Activated B cell treated with CpG ODN at 0.5 μM for 24 hours (primary cell): ENCODE measurements around the gene KIRREL3. TPM values are rescaled to one million over a fixed set of nuclear protein-coding genes. Genes with fewer than 3 reads are reported as not detected.

Experiments
- ATAC-seq: fragments of 200-7000 bp; cut with Tn5 transposase; one replicate; pipeline ENCODE4 v1.10.0; 2021; ENCODE audit warnings: low read depth, mild to moderate bottlenecking, moderate library complexity
- CTCF ChIA-PET: fragments of 350-600 bp; sonication (Branson Sonifier 250); formaldehyde crosslinking; loops from one replicate; lab custom pipeline; 2021; ENCODE audit warnings: antibody characterized with exemption; lab: Charles Lee
- POLR2A ChIA-PET: fragments of 350-600 bp; sonication (Branson Sonifier 250); formaldehyde crosslinking; loops from one replicate; lab custom pipeline; 2021; ENCODE audit warnings: antibody characterized with exemption; lab: Charles Lee
- DNase-seq: peaks from one replicate; pipeline ENCODE4 v3.0.0; 2022
- H3K27ac Mint-ChIP-seq: one replicate; pipeline ENCODE4 v1.8.0; 2020; ENCODE audit warnings: mixed read lengths
- H3K27me3 Mint-ChIP-seq: one replicate; pipeline ENCODE4 v1.8.0; 2021; ENCODE audit warnings: mixed read lengths
- H3K36me3 Mint-ChIP-seq: one replicate; pipeline ENCODE4 v1.8.0; 2021; ENCODE audit warnings: low read depth, mixed read lengths
- H3K4me1 Mint-ChIP-seq: one replicate; pipeline ENCODE4 v1.8.0; 2021; ENCODE audit warnings: mixed read lengths
- H3K4me3 Mint-ChIP-seq: one replicate; pipeline ENCODE4 v1.8.0; 2020; ENCODE audit warnings: mild to moderate bottlenecking, mixed read lengths
- H3K9me3 Mint-ChIP-seq: one replicate; pipeline ENCODE4 v1.8.0; 2020; ENCODE audit warnings: mixed read lengths
- CTCF ChIP-seq: fragments of 200-600 bp; IDR thresholded peaks from one replicate; pipeline ENCODE4 v1.8.0; 2022; ENCODE audit warnings: antibody characterized with exemption, mild to moderate bottlenecking
- intact Hi-C: fragments of 100-400 bp; cut with micrococcal nuclease; formaldehyde crosslinking; loops from one replicate; pipeline ENCODE4 v1.15.1; 2024
- total RNA-seq: library from RNA; stranded (reverse); gene quantifications from 2 replicates; pipeline ENCODE4 v1.2.3, GENCODE V29; 2022

KIRREL3 gene
- total RNA-seq, 1 donor from 2014 or later = not detected

- Mint-ChIP-seq H3K27ac (no peak overlapping the region), H3K36me3 (no peaks in the 10 kb centered on the region), H3K4me1 (no peaks in the 10 kb centered on the region), H3K4me3 (no peak overlapping the region), H3K27me3 (no peaks in the 10 kb centered on the region), H3K9me3 (no peaks in the 10 kb centered on the region)
- DNase-seq (no peak), ATAC-seq (no peak)
- POLR2A ChIA-PET = no interaction called here
- TF ChIP-seq CTCF = no peak
- CTCF ChIA-PET = no interaction called here
- intact Hi-C loops = no loop called here
These were observed 183.9 kb downstream of the KIRREL3 start for GRCh38 chr11:126816645-126817044.

GRCh38 chr11:126815111-126815510 lies 185.5 kb downstream of the KIRREL3 start:
- TF ChIP-seq CTCF = no peak
- no peaks in the 10 kb centered on the region for H3K9me3 Mint-ChIP-seq
- DNase-seq (no peak), ATAC-seq (no peak)
- ChIA-PET POLR2A (no interaction called here), CTCF (no interaction called here)
- no peaks in the 10 kb centered on the region for H3K4me1 Mint-ChIP-seq
- intact Hi-C loops = no loop called here
- H3K36me3 Mint-ChIP-seq = no peaks in the 10 kb centered on the region
- H3K4me3 Mint-ChIP-seq = no peak overlapping the region
- no peak overlapping the region for H3K27ac Mint-ChIP-seq
- no peaks in the 10 kb centered on the region for H3K27me3 Mint-ChIP-seq

GRCh38 chr11:126810776-126811175 lies 189.8 kb downstream of the KIRREL3 start:
- no peak for ATAC-seq
- TF ChIP-seq CTCF = no peak
- H3K9me3 Mint-ChIP-seq = no peaks in the 10 kb centered on the region
- POLR2A ChIA-PET = no interaction called here
- no peaks in the 10 kb centered on the region for H3K4me1 Mint-ChIP-seq
- CTCF ChIA-PET = no interaction called here
- no peaks in the 10 kb centered on the region for H3K36me3 Mint-ChIP-seq
- H3K4me3 Mint-ChIP-seq = no peak overlapping the region
- H3K27ac Mint-ChIP-seq = no peak overlapping the region
- DNase-seq = no peak
- intact Hi-C loops = no loop called here
- no peaks in the 10 kb centered on the region for H3K27me3 Mint-ChIP-seq

GRCh38 chr11:126809514-126810289 lies 190.9 kb downstream of the KIRREL3 start:
- no peak for DNase-seq
- Mint-ChIP-seq H3K27ac (no peak overlapping the region), H3K36me3 (no peaks in the 10 kb centered on the region), H3K4me1 (no peaks in the 10 kb centered on the region), H3K27me3 (no peaks in the 10 kb centered on the region), H3K4me3 (no peak overlapping the region), H3K9me3 (no peaks in the 10 kb centered on the region)
- no peak for TF ChIP-seq CTCF
- POLR2A ChIA-PET = no interaction called here
- CTCF ChIA-PET = no interaction called here
- ATAC-seq = no peak
- intact Hi-C loops = no loop called here

GRCh38 chr11:126808836-126809235 lies 191.7 kb downstream of the KIRREL3 start:
- TF ChIP-seq CTCF = no peak
- DNase-seq = no peak
- Mint-ChIP-seq H3K27me3 (no peaks in the 10 kb centered on the region), H3K9me3 (no peaks in the 10 kb centered on the region), H3K27ac (no peak overlapping the region), H3K4me1 (no peaks in the 10 kb centered on the region), H3K4me3 (no peak overlapping the region), H3K36me3 (no peaks in the 10 kb centered on the region)
- no peak for ATAC-seq
- ChIA-PET CTCF (no interaction called here), POLR2A (no interaction called here)
- intact Hi-C loops = no loop called here
